Activated T-cell treated with anti-CD3 and anti-CD28 coated beads for 48 hours (primary cell): ENCODE measurements around the gene GALNT1.

Experiments
- DNase-seq: peaks from one replicate; pipeline ENCODE4 v3.0.0-alpha.2; 2020; ENCODE audit warnings: low read depth

GALNT1 gene

GRCh38 chr18:35582899-35583558 is 1.5 kb downstream of the GALNT1 start:
- no peak for DNase-seq

GRCh38 chr18:35584735-35585134 is 3.2 kb downstream of the GALNT1 start:
- no peak for DNase-seq

- DNase-seq: no peak
These were observed 4.1 kb downstream of the GALNT1 start for GRCh38 chr18:35585608-35586007.

- no peak for DNase-seq
These were observed 6.6 kb downstream of the GALNT1 start for GRCh38 chr18:35588122-35588521.

- DNase-seq: no peak
These were observed 7.5 kb downstream of the GALNT1 start for GRCh38 chr18:35588995-35589394.

GRCh38 chr18:35589546-35589945 is 8.0 kb downstream of the GALNT1 start:
- no peak for DNase-seq

- DNase-seq: no peak
These were observed 9.4 kb downstream of the GALNT1 start for GRCh38 chr18:35590935-35591334.

- DNase-seq: no peak
These were observed 10.8 kb downstream of the GALNT1 start for GRCh38 chr18:35592298-35592697.

- DNase-seq: no peak
These were observed 12.3 kb downstream of the GALNT1 start for GRCh38 chr18:35593859-35594258.

- no peak for DNase-seq
These were observed 16.2 kb downstream of the GALNT1 start for GRCh38 chr18:35597758-35598157.

- DNase-seq: no peak
These were observed 20.8 kb downstream of the GALNT1 start for GRCh38 chr18:35602193-35602820.

GRCh38 chr18:35603008-35603407 is 21.5 kb downstream of the GALNT1 start:
- no peak for DNase-seq

GRCh38 chr18:35603528-35603927 is 22.0 kb downstream of the GALNT1 start:
- no peak for DNase-seq

- no peak for DNase-seq
These were observed 22.8 kb downstream of the GALNT1 start for GRCh38 chr18:35604369-35604768.

- DNase-seq: no peak
These were observed 24.3 kb downstream of the GALNT1 start for GRCh38 chr18:35605686-35606417.

- no peak for DNase-seq
These were observed 27.7 kb downstream of the GALNT1 start for GRCh38 chr18:35609236-35609635.

GRCh38 chr18:35610089-35610488 is 28.5 kb downstream of the GALNT1 start:
- no peak for DNase-seq

GRCh38 chr18:35610724-35611123 is 29.2 kb downstream of the GALNT1 start:
- no peak for DNase-seq

GRCh38 chr18:35611518-35611917 is 30.0 kb downstream of the GALNT1 start:
- DNase-seq: no peak

GRCh38 chr18:35616074-35616473 is 34.5 kb downstream of the GALNT1 start:
- no peak for DNase-seq

- DNase-seq: peak; percentile 37
These were observed 35.3 kb downstream of the GALNT1 start for GRCh38 chr18:35616664-35617423.

- no peak for DNase-seq
These were observed 36.3 kb downstream of the GALNT1 start for GRCh38 chr18:35617865-35618264.

- no peak for DNase-seq
These were observed 36.7 kb downstream of the GALNT1 start for GRCh38 chr18:35618289-35618688.
